ENCODE data around the gene FCRL6.

Gene FCRL6

DNA sequence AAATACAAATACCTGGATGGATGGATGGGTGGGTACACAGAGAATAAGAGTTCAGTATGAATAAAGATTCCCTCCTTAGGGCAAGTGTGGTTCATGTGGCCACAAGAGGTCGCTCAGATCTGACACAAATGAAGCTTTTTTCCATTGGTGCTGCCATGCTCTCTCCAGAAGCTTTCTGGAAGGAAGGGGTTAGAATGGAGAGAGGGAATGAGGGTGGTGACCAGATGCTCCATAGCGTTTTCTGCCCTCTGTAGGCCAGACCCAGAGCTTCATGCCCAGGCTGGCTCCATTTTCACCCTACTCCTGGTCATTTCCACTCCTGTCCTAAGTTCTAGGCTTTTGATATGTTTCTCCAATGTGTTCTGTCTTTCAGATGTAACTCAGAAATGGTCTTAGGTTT lies 3.3 kb upstream of the FCRL6 start:
- in situ Hi-C loops (cut with MboI; ENCODE audit: low sequenced_read_pairs), result loop anchor here (5.0 to 25.0 kb wide), 2 partner anchors 93 to 213 kb away; no protein-coding TSS in a partner anchor

DNA sequence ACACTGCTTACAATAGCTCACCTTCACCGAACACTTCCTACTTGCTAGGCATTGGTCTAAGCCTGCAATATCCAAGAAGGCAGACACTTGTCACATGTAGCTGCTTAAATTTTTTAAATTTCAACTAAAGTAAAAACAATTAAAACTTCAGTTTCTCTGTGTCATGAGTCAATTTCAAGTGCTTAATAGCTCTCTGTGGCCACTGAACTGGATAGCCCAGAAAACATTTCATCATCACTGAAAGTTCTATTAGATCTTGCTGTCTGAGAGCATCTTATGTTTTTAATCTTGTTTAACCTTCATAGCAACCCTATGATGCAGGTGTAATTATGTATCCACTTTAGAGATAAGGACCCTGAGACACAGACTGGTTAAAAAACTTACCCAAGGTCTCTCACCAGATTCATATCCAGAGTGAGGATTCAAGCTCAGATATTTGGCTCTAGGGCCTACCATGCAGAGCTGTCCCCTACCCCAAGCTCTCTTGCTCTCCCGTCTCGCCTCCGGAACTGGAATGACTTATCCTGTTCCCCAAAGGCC lies 2.6 kb upstream of the FCRL6 start:
- in situ Hi-C loops (cut with MboI; ENCODE audit: low sequenced_read_pairs), result loop anchor here (5.0 to 25.0 kb wide), 2 partner anchors 93 to 213 kb away; no protein-coding TSS in a partner anchor

DNA sequence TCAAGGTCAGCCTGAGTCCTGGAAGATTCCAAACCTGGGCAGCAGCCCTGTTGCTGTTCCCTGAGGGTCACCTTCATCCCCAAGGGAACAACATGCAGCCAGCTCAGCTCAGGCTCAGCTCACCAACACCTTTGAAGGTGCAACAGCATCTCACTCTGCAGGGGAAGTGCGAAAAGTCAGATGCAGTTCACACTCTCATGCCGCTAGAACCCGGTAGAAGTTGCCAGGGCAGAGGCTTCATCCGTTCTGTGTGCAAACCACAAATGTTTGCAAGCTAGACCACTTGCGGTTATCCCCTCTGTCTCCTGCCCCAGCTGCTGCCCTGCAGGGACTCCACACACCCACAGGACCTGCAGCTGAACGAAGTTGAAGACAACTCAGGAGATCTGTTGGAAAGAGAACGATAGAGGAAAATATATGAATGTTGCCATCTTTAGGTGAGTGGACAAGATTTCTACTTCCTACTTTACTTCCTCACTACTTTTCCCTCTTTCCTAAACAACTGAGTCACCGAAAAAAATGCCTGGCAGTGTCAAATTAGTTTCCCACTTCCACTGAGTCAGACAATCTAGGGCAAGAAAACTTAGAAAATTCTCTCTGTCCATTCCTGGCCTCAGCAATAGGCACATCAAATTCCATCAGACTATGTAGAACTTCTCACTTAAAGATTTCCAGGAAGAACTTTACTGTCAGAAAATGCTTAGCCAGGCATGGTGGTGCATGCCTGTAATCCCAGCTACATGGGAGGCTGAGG lies 1.8 kb upstream of the FCRL6 start:
- in situ Hi-C loops (cut with MboI; ENCODE audit: low sequenced_read_pairs), result no loop called here

DNA sequence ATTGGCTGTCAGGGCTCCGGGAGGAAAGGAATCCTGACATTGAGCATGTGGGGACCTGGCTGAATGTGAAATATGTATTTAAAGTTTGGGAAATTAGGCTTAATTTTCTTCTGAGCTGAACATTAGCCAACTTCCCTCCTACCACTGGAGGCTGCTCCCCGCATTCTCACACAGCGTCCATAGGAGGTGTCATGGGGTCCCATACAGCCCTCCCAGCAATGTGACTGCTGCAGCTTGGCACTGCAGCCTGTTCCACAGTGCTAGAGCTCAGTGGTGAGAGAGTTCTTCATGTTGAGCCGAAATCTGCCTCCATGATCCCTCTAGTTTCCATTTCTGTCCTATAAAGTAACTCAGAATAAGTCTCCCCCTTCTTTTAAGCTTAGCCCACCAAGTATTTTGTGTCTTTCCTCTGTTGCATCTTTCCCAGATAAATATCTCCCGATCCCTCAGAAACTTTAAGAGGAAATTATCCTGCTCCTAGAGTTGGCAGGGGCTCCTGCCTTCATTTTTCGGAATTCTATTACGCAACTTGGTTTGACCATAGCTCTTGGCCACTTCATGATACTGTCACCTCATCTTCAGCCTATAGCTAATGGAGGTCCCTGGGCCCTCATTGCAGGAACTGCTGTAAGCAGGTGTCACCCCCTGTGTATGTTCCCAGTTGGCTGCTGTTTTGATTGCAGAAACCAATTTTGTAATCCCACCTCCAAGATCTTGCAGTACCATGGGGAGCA lies 2.0 kb downstream of the FCRL6 start:
- in situ Hi-C loops (cut with MboI; ENCODE audit: low sequenced_read_pairs), result no loop called here

DNA sequence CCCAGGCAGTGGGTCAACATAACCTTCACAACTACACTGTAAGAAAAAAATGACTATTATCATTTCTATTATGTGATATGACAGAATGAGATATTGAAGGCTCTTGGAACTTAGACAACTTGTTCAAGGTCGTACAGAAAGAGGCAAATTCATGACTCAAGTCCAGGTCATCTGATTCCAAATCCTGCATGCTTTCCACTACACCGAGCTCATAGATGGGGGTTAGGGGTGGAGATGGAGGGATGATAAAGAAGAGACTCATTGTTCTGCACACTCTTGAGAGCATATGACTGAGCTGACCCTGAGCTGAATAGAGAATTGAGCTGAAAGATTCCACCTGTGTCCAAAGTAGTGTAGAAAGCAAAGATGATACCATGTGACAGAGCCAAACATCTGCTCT lies 2.8 kb downstream of the FCRL6 start:
- in situ Hi-C loops (cut with MboI; ENCODE audit: low sequenced_read_pairs), result no loop called here

DNA sequence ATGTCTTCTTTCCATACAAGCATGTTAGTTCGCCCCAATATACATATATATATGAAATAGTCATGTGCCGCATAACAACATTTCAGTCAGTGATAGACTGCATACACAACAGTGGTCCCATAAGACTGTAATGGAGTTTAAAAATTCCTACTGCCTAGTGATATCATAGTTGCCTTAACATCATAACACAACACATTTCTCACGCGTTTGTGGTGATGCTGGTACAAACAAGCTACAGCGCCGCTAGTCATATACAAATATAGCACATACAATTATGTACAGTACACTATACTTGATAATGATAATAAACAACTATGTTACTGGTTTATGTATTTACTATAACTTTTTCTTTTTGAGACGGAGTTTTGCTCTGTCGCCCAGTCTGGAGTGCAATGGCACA lies 13.8 kb downstream of the FCRL6 start:
- in situ Hi-C loops (cut with MboI; ENCODE audit: low sequenced_read_pairs), result no loop called here

DNA sequence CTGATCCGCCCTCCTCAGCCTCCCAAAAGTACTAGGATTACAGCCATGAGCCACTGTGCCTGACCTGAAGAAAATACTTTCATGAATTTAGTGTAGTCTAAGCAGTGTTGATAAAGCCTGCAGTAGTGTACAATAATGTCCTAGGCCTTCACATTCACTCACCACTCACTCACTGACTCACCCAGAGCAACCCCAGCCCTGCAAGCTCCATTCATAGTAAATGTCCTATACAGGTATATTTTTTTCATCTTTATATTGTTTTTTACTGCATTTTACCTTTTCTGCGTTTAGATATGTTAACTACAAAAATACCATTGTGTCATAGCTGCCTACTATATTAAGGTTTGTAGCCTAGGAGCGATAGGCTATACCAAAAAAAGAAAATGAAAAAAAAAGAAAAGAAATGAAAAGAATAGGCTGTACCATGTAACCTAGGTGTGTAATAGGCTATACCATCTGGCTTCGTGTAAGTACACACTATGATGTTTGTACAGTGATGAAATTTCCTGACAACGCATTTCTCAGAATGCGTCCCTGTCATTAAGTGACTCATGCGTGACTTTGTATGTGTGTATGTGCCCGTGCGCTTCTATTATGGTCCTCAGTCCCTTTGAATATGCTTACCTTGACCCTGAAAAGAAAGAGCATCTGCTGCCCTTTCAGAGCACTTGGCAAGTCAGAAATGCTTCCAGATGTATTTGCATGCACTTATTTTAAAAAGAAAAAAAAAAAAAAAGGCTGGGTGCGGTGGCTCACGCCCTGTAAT lies 15.3 kb downstream of the FCRL6 start:
- in situ Hi-C loops (cut with MboI; ENCODE audit: low sequenced_read_pairs), result no loop called here

DNA sequence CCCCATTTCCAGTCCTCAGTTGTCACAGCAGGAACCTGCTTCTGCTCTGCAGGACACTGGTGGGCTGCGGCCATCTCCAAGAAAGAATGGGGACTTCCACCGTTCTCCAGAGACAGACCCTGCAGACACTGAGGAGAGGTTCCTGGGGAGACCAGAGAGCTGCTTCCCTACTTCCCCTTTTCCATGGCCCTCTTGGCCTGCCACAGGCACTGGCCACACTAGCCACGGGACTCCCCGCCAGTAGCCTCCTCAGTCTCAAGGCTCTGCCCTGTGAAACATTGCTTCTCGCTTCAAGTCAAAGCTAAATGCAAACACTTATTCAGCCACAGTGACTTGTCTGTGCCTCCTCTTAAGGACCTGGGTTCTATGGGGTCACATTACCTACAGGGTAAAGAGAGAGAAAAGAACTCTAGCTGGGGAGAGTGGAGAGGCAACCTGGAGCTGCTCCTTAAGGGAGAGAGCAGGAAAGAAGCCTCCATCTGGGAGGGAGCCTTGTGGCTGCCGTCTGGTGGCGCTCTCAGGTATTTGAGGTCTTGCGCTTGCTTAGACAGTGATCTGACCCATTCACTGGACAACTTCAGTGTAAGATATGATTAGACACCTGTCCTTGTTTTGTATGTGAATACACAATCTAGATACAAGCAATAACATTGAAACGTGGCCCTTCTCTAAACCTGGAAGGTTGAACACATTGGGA lies 19.2 kb downstream of the FCRL6 start:
- in situ Hi-C loops (cut with MboI; ENCODE audit: low sequenced_read_pairs), result no loop called here

DNA sequence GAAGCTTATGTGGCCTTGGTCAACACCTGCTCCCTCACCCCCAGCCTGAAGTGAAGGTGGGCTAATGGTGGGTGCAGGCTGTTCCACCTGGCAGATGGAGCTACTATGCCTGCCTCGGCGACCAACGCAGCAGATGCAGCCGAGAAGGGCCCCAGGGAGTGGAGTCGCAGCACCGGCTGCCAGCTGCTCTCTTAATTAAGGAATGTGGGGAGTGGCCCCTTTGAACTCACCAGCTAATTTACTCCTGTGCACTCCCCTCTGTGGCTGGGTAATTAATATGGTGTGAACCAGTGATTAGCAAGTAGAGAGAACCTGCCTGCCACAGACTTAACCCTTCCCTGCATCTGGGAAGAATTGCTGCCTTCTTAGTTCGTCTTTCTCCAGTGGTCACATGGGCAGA lies 21.2 kb downstream of the FCRL6 start:
- in situ Hi-C loops (cut with MboI; ENCODE audit: low sequenced_read_pairs), result no loop called here

DNA sequence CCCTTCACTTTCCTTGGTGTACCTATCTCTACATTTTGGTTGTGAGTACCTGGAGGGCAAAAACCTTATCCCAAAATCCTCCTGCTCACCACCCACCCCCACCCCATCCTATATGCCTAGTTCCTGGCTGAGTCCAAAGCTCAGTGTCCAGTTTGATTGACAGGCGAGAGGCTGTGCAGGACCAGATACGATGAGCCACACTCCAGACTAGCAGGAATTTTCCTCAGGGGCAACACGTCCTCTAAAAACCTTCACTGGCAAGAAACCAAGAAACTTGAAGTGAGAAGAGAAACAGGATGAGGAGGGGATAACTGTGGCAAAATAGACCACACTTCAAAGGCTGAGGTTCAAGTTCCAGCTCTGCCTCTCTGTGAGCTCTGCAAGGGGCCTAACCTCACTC lies 23.4 kb downstream of the FCRL6 start:
- in situ Hi-C loops (cut with MboI; ENCODE audit: low sequenced_read_pairs), result no loop called here

DNA sequence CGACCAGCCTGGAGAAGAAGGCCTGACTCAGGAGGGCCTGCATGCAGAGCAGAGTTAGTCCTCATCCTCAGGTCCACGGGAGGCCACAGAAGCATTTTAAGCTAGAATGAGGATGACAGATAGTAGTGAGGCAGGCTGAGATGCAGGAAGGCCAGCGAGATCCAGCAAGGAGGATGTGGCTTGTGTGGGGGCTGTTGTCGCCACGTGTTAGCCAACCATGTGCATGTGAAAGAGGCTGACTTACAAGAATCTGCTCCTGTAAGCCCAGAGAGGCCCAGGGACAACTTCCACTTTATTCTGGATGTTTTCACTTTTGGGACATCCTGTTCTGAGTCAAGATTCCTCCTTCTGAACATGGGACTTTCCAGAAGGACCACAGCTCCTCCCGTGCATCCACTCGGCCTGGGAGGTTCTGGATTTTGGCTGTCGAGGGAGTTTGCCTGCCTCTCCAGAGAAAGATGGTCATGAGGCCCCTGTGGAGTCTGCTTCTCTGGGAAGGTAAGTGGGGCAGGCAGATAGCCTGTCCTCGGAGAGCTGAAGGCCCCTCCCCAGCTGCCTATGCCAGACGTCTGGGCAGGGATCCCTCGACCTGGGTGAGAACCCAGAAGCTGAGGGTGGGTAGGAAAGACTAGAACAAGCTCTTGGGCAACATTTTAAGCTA lies 24.4 kb downstream of the FCRL6 start, which contains the start of gene SLAMF8:
TSS of gene SLAMF8 (plus strand) at position 433 of the 661 bp plus-strand sequence. CDS start at position 459, 26 bp downstream.
- in situ Hi-C loops (cut with MboI; ENCODE audit: low sequenced_read_pairs), result no loop called here

DNA sequence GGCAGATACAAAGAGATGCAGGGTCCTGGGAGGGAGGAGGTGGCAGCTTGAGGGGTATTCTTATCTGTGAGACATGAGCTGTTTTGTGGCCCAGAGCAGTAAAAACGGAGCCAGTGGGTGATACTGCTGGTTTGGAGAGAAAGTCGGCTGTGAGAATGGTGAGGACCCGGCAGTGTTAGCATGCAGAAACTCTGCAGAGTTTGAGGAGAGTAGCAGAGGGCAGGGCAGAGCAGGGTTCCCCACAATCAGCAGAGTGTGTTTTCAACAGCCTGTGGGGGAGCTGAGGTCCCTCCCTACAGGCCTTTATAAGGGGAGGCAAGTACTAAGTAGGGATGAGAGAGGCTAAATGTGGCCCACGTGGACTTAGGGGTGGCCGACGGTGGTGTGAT lies 24.9 kb downstream of the FCRL6 start:
- in situ Hi-C loops (cut with MboI; ENCODE audit: low sequenced_read_pairs), result no loop called here

DNA sequence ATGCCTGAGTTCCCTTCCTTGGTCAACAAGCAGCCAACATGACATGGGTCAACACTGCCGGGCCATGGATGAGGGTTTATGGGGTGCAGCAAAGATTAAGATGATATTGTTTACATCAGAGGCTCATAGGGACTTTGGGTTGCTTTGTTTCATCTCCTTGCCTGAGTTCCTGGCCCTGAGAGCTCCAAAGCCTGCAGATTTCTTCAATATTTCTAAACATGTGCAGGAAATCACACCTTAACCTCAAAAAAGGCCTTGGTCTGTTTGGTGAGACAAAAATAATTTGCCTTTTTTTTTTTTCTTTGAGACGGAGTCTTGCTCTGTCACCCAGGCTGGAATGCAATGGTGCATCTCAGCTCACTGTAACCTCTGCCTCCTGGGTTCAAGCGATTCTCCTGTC lies 25.4 kb downstream of the FCRL6 start:
- in situ Hi-C loops (cut with MboI; ENCODE audit: low sequenced_read_pairs), result no loop called here

DNA sequence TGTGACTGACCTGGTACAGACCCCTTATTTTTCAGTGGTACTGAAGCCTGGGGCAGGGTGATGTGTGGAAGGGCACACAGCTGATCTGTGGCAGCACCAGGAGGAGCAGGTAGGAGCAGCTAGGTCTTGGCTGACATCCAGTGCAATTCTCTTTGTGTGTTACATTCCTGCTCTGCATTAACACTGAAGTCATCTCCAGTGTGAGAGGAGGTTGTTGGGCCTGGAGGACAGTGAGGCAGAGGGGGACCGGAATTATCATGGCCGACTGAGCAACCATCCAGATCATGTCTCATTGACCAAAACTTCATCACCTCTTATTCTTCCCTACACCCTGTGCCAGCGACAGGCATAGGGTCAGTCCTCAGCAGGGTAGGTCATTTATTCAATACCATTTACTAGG lies 26.0 kb downstream of the FCRL6 start:
- in situ Hi-C loops (cut with MboI; ENCODE audit: low sequenced_read_pairs), result no loop called here

DNA sequence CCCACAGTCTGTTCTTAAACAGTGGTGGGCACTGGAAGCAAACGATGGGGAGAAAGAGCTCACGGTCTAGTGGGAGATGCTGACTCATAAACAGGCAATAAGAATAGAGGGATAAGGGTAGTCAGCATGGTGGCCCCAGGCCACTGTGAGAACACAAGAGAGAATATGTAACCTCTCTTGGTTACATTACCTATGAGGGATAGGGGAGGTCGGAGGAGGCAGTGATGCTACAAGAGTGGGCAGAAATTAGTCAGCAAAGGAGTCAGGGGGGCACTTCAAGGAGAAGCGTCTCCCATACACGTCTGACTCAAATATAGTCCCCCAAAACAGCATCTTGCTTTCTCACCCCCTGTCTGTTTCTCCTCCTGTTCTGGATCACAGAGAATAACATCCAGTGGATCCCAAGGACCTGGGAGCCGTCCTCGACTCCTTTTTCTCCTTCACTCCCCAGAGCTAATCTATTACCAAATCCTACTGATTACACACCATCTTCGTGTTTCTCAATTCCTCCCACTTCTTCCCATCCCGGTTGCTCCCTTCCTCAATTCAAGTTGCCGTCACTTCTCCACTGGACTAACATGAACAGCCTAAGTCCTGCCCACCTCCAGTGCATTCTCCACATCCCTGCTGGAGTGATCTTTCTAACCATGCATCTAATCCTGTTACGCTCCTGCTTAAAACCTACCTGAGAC lies 26.6 kb downstream of the FCRL6 start:
- in situ Hi-C loops (cut with MboI; ENCODE audit: low sequenced_read_pairs), result no loop called here

DNA sequence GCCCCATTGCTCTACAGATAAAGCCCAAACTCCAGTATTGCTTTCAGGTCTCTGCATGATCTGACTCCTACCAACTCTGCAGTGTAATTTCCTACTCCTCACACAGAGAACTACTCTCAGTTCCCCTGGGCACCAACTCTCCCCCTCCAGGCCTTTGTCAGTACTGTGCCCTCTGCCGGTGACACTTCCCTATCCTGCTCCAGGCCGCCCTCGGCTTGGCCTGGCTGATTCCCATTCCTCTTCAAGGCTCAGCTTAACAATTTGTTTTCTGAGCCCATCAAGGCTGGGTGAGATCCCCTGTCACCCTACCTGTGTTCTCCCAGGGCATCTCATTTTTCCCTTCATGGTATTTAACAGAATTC lies 27.1 kb downstream of the FCRL6 start:
- in situ Hi-C loops (cut with MboI; ENCODE audit: low sequenced_read_pairs), result no loop called here

DNA sequence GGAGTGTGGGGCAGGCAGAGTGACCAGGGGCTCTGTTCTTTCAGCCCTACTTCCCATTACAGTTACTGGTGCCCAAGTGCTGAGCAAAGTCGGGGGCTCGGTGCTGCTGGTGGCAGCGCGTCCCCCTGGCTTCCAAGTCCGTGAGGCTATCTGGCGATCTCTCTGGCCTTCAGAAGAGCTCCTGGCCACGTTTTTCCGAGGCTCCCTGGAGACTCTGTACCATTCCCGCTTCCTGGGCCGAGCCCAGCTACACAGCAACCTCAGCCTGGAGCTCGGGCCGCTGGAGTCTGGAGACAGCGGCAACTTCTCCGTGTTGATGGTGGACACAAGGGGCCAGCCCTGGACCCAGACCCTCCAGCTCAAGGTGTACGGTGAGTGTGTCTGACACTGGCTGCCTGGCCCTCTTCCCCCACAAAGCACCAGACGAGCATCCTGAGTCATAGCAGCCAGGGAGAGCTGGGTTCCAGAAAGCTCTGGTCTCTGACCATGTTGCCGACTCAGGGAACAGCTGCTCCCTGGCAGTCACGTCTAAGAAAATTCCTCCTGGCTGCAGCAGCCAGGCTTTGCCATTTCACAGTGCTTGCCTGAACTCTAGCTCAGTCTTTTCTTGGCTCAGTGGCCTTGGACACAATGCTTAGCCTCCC lies 27.8 kb downstream of the FCRL6 start:
- in situ Hi-C loops (cut with MboI; ENCODE audit: low sequenced_read_pairs), result no loop called here

DNA sequence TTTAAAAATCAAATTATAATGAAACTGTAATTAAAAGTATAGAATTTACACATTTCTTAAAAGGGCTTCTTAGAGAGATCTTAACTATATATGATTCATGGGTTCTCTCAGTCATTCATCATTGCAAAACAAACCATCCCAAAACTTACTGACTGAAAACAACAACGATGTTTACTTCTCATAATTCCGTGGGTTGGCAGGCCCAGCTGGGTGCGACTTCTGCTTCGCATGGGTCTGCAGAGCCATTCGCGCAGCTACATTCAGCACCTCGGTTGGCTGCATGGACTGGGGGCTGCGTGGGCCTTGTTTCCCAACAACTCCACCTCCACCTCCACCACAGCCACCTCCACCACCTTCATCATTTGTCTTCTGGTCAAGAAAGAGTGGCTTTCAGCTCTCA lies 28.6 kb downstream of the FCRL6 start:
- in situ Hi-C loops (cut with MboI; ENCODE audit: low sequenced_read_pairs), result no loop called here
